Epidermal melanocyte (primary cell): ENCODE data around the gene SDK2.

Experiments
- DNase-seq: peaks from one replicate; pipeline ENCODE4 v3.0.0; 2011; ENCODE audit warnings: low spot score; ENCODE audit not compliant: insufficient read length

The SDK2 gene

GRCh38 chr17:73564843-73565242 is 79.4 kb downstream of the SDK2 start:
- no peak for DNase-seq

- no peak for DNase-seq
Measured at GRCh38 chr17:73562896-73563295, 81.3 kb downstream of the SDK2 start.

GRCh38 chr17:73561111-73561510 is 83.1 kb downstream of the SDK2 start:
- DNase-seq = no peak

GRCh38 chr17:73560661-73561060 is 83.6 kb downstream of the SDK2 start:
- no peak for DNase-seq

GRCh38 chr17:73559532-73559931 is 84.7 kb downstream of the SDK2 start:
- DNase-seq = no peak

GRCh38 chr17:73555199-73555960 is 88.9 kb downstream of the SDK2 start:
- no peak for DNase-seq

- no peak for DNase-seq
Measured at GRCh38 chr17:73554498-73554897, 89.7 kb downstream of the SDK2 start.

GRCh38 chr17:73553311-73553710 is 90.9 kb downstream of the SDK2 start:
- DNase-seq = no peak

GRCh38 chr17:73552300-73553048 is 91.8 kb downstream of the SDK2 start:
- DNase-seq = no peak

GRCh38 chr17:73551759-73552158 is 92.5 kb downstream of the SDK2 start:
- DNase-seq = no peak

- DNase-seq = no peak
Measured at GRCh38 chr17:73551144-73551543, 93.1 kb downstream of the SDK2 start.

- no peak for DNase-seq
Measured at GRCh38 chr17:73550556-73550955, 93.7 kb downstream of the SDK2 start.

- DNase-seq = no peak
Measured at GRCh38 chr17:73549841-73550430, 94.3 kb downstream of the SDK2 start.

GRCh38 chr17:73548620-73549311 is 95.5 kb downstream of the SDK2 start:
- no peak for DNase-seq

GRCh38 chr17:73547790-73548189 is 96.5 kb downstream of the SDK2 start:
- no peak for DNase-seq

- no peak for DNase-seq
Measured at GRCh38 chr17:73546770-73547536, 97.3 kb downstream of the SDK2 start.

- DNase-seq = no peak
Measured at GRCh38 chr17:73546114-73546513, 98.1 kb downstream of the SDK2 start.

- no peak for DNase-seq
Measured at GRCh38 chr17:73545109-73546032, 98.9 kb downstream of the SDK2 start.

GRCh38 chr17:73544333-73544732 is 99.9 kb downstream of the SDK2 start:
- DNase-seq = no peak

- DNase-seq = no peak
Measured at GRCh38 chr17:73542323-73542722, 101.9 kb downstream of the SDK2 start.
